MM.1S (cell line): ENCODE results near the gene TSPAN12.

Experiments used
- DNase-seq: peaks from one replicate; pipeline ENCODE4 v3.0.0-alpha.2; 2015
- H2AFZ ChIP-seq: fragments of 300-600 bp; sonication (generic); 2 replicates; pipeline ENCODE4 v1.6.0; 2016; ENCODE audit warnings: antibody characterized with exemption, low read length
- H3F3A ChIP-seq: fragments of 300-600 bp; sonication (generic); 2 replicates; pipeline ENCODE4 v1.6.1; 2016; ENCODE audit warnings: mild to moderate bottlenecking, antibody characterized with exemption, low read length, moderate library complexity, mixed read lengths; ENCODE audit not compliant: insufficient read depth
- H3K27ac ChIP-seq: fragments of 300-600 bp; sonication (generic); 2 replicates; pipeline ENCODE4 v1.5.1; 2016; ENCODE audit warnings: mild to moderate bottlenecking, low read length
- H3K27me3 ChIP-seq: fragments of 300-600 bp; sonication (generic); replicated peaks from 2 replicates; pipeline ENCODE4 v1.6.0; 2016; ENCODE audit warnings: low read length; ENCODE audit not compliant: insufficient read depth
- H3K36me3 ChIP-seq: fragments of 300-600 bp; sonication (generic); replicated peaks from 2 replicates; pipeline ENCODE4 v1.6.1; 2016; ENCODE audit warnings: mild to moderate bottlenecking, low read length, mixed read lengths; ENCODE audit not compliant: insufficient read depth
- H3K4me1 ChIP-seq: fragments of 300-600 bp; sonication (generic); 2 replicates; pipeline ENCODE4 v1.6.1; 2016; ENCODE audit warnings: low read length, mixed read lengths
- H3K4me2 ChIP-seq: fragments of 300-600 bp; sonication (generic); 2 replicates; pipeline ENCODE4 v1.6.0; 2016; ENCODE audit warnings: low read depth, low read length
- H3K4me3 ChIP-seq: fragments of 300-600 bp; sonication (generic); 2 replicates; pipeline ENCODE4 v1.5.1; 2016; ENCODE audit warnings: low read length, mixed read lengths
- H3K79me2 ChIP-seq: fragments of 300-600 bp; sonication (generic); 2 replicates; pipeline ENCODE4 v1.6.1; 2016; ENCODE audit warnings: mixed run types, low read length, mixed read lengths
- H3K9ac ChIP-seq: fragments of 300-600 bp; sonication (generic); 2 replicates; pipeline ENCODE4 v1.6.1; 2016; ENCODE audit warnings: low read length, mixed read lengths
- H3K9me2 ChIP-seq: fragments of 300-600 bp; sonication (generic); replicated peaks from 2 replicates; pipeline ENCODE4 v1.6.1; 2016; ENCODE audit warnings: mild to moderate bottlenecking, low read length, mixed read lengths; ENCODE audit not compliant: insufficient read depth
- H3K9me3 ChIP-seq: fragments of 300-600 bp; sonication (generic); replicated peaks from 2 replicates; pipeline ENCODE4 v1.6.1; 2016; ENCODE audit warnings: mild to moderate bottlenecking, low read length, mixed read lengths; ENCODE audit not compliant: insufficient read depth
- H4K20me1 ChIP-seq: fragments of 300-600 bp; sonication (generic); 2 replicates; pipeline ENCODE4 v1.6.1; 2016; ENCODE audit warnings: mild to moderate bottlenecking, low read length, moderate library complexity, mixed read lengths; ENCODE audit not compliant: insufficient read depth
- EZH2 ChIP-seq: fragments of 300-600 bp; sonication (generic); optimal IDR thresholded peaks from 2 replicates; pipeline ENCODE3; 2017; ENCODE audit warnings: low read depth, mild to moderate bottlenecking, antibody characterized with exemption, low read length, mixed read lengths
- EZH2phosphoT487 ChIP-seq: fragments of 300-600 bp; sonication (generic); IDR thresholded peaks from 2 replicates; pipeline ENCODE4 v1.6.1; 2018; ENCODE audit warnings: antibody characterized with exemption, low read length
- TF ChIP-seq, protein P1 (sequence below): fragments of 300-600 bp; sonication (generic); IDR thresholded peaks from 2 replicates; pipeline ENCODE4 v1.5.1; 2016; ENCODE audit warnings: antibody characterized with exemption, low read length, mixed read lengths

TSPAN12 gene

DNA sequence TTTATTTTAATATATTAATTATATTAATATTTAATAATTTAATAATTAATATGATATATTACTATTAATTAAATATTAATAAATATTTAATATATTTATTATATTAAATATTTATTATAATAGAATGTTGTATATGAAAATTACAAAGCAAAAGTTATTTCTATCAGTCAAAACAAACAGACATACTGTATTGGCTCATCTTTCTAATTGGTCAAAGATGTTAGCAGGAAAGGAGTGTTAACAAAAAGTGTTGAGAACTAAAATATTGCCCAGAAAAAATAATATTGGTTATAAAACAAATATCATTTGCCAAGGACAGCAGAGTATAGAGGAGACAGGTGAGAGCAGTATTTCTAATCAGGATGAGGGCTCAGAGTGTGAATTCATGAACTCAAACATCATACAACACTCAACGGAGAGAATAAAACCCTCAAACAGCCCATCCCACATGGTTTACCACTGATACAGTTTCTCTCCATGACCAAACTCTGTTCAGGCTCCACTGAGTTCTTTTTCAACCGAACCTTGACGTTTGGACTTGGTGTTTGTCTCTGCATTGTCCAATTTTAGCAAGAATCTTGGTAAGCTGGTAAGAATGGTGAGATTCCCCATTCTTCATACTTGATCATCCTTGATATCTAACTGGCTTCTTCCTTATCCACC is 58.0 kb downstream of the TSPAN12 start:
- TF ChIP-seq EZH2phosphoT487 (no peak), EZH2 (no peak)
- TF ChIP-seq, protein P1, sequence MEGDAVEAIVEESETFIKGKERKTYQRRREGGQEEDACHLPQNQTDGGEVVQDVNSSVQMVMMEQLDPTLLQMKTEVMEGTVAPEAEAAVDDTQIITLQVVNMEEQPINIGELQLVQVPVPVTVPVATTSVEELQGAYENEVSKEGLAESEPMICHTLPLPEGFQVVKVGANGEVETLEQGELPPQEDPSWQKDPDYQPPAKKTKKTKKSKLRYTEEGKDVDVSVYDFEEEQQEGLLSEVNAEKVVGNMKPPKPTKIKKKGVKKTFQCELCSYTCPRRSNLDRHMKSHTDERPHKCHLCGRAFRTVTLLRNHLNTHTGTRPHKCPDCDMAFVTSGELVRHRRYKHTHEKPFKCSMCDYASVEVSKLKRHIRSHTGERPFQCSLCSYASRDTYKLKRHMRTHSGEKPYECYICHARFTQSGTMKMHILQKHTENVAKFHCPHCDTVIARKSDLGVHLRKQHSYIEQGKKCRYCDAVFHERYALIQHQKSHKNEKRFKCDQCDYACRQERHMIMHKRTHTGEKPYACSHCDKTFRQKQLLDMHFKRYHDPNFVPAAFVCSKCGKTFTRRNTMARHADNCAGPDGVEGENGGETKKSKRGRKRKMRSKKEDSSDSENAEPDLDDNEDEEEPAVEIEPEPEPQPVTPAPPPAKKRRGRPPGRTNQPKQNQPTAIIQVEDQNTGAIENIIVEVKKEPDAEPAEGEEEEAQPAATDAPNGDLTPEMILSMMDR, result no peak
- Histone ChIP-seq H3K4me3 (no peak overlapping the region), H3K9me3 (no peaks in the 10 kb centered on the region), H4K20me1 (no peaks in the 10 kb centered on the region), H3K4me2 (no peak overlapping the region), H3K9me2 (no peaks in the 10 kb centered on the region), H3K27ac (no peak overlapping the region), H3K79me2 (no peaks in the 10 kb centered on the region), H3K4me1 (no peaks in the 10 kb centered on the region), H3K36me3 (no peaks in the 10 kb centered on the region), H2AFZ (no peak overlapping the region), H3F3A (no peaks in the 10 kb centered on the region), H3K27me3 (no peaks in the 10 kb centered on the region), H3K9ac (no peak overlapping the region)
- DNase-seq, result no peak

DNA sequence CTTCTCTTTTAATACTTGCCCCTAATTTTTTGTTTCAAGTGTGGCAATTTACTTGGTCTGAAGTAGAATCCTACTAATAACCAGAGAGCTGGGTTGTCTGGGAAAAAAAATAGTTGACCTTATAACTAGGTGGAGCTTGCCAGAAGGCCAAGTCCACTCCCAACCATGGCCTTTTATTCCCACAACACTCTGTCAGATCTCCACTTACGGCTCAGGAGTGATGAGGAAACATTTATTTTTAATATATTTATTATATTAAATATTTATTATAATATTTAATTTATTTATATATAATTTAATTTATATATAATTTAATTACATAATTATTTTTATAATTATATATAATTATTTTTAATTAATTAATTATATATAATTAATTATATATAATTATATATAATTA is 58.8 kb downstream of the TSPAN12 start:
- no peaks in the 10 kb centered on the region for H3K9me2 ChIP-seq
- no peak overlapping the region for H3K4me3 ChIP-seq
- no peak overlapping the region for H3K27ac ChIP-seq
- no peaks in the 10 kb centered on the region for H3K79me2 ChIP-seq
- no peak for DNase-seq
- no peak overlapping the region for H2AFZ ChIP-seq
- H3K4me1 ChIP-seq, result peaks cover 3% of the 10 kb centered on the region; the same call in 1 of the 2 replicates
- H3K9me3 ChIP-seq, result no peaks in the 10 kb centered on the region
- no peaks in the 10 kb centered on the region for H3K27me3 ChIP-seq
- H3K4me2 ChIP-seq, result no peak overlapping the region
- H3F3A ChIP-seq, result no peaks in the 10 kb centered on the region
- no peaks in the 10 kb centered on the region for H4K20me1 ChIP-seq
- H3K36me3 ChIP-seq, result no peaks in the 10 kb centered on the region
- TF ChIP-seq EZH2 (no peak), EZH2phosphoT487 (no peak)
- TF ChIP-seq, protein P1, result no peak
- H3K9ac ChIP-seq, result no peak overlapping the region

DNA sequence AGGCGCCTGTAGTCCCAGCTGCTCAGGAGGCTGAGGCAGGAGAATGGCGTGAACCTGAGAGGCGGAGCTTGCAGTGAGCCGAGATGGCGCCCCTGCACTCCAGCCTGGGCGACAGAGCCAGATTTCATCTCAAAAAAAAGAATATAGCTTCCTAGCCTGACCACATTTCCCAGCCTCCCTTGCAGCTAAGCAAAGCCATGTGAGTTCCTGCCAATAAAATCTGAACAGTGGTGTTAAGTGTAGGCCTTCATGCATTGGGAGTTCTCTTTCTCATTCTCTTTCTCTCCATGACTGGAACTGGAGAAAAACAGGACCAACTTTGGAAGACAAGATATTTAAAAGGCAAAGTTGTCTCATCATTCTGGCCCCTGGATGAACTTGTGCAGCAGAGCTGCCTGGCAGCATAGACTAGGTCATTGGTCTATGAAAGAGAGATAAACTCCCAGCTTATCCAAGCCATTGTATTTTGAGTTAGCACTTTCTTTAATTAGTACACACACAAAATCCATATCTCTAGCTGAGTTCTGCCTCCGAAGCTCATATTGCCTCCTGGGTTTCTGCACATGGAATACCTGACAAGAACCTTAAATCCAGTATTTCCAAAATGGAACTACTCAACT is 60.8 kb downstream of the TSPAN12 start:
- Histone ChIP-seq H3K4me1 (peaks cover 4% of the 10 kb centered on the region; the same call in 1 of the 2 replicates), H3K9me2 (no peaks in the 10 kb centered on the region), H3K9ac (no peak overlapping the region), H3K4me3 (no peak overlapping the region), H3K27ac (no peak overlapping the region), H3K36me3 (no peaks in the 10 kb centered on the region), H2AFZ (no peak overlapping the region), H3K79me2 (no peaks in the 10 kb centered on the region), H3F3A (no peaks in the 10 kb centered on the region), H3K4me2 (no peak overlapping the region), H3K9me3 (no peaks in the 10 kb centered on the region), H3K27me3 (no peaks in the 10 kb centered on the region), H4K20me1 (no peaks in the 10 kb centered on the region)
- DNase-seq, result no peak
- TF ChIP-seq EZH2phosphoT487, result no peak
- TF ChIP-seq, protein P1, result no peak
- no peak for TF ChIP-seq EZH2
